B cell (primary cell): ENCODE measurements around the gene DNAJB5. TPM values are rescaled to one million over a fixed set of nuclear protein-coding genes. Genes with fewer than 3 reads are reported as not detected.

Source experiments
- ATAC-seq: fragments of 200-7000 bp; cut with Tn5 transposase; one replicate; pipeline ENCODE4 v1.10.0; 2021; ENCODE audit warnings: low read depth, mild to moderate bottlenecking, moderate number of reproducible peaks, moderate library complexity
- CTCF ChIA-PET: fragments of 350-600 bp; sonication (Branson Sonifier 250); formaldehyde crosslinking; loops from one replicate; lab custom pipeline; 2021; ENCODE audit warnings: antibody characterized with exemption, inconsistent platforms; lab: Charles Lee
- POLR2A ChIA-PET: fragments of 350-600 bp; sonication (Branson Sonifier 250); formaldehyde crosslinking; loops from one replicate; lab custom pipeline; 2021; ENCODE audit warnings: antibody characterized with exemption; lab: Charles Lee
- DNase-seq: peaks from one replicate; pipeline ENCODE4 v3.0.0; 2013
- H2AFZ ChIP-seq: 2 replicates; pipeline ENCODE4 v1.6.1; 2012; ENCODE audit warnings: mild to moderate bottlenecking, low read depth, low read length; ENCODE audit not compliant: insufficient read depth, poor library complexity, severe bottlenecking
- H3K27ac ChIP-seq, 2 donors: 1 replicate in 1 of 2; 2 replicates in 1 of 2; pipeline ENCODE4 v1.5.1; 2012 to 2013; ENCODE audit warnings: low read length in 2 of 2, mild to moderate bottlenecking in 2 of 2, moderate library complexity in 1 of 2
- H3K27me3 ChIP-seq, 4 experiments: fragments of 200-600 bp in 1 of 4; sonication (generic) in 1 of 4; replicated peaks in 1 of 4; 1 replicate in 2 of 4; 2 replicates in 2 of 4; pipeline versions ENCODE4 v1.6.1 to v1.7.0; 2013 to 2016; ENCODE audit warnings: low read length in 3 of 4, mild to moderate bottlenecking in 2 of 4, mixed read lengths in 1 of 4, moderate library complexity in 1 of 4; ENCODE audit not compliant: insufficient read depth in 4 of 4, control insufficient read depth in 3 of 4; ENCODE audit errors: control extremely low read depth in 1 of 4
- H3K36me3 ChIP-seq, 2 experiments: replicated peaks in 1 of 2; 1 replicate in 1 of 2; 2 replicates in 1 of 2; pipeline versions ENCODE4 v1.6.1 to v1.7.1; 2013; ENCODE audit warnings: low read length in 1 of 2; ENCODE audit not compliant: insufficient read depth in 2 of 2, control insufficient read depth in 1 of 2; ENCODE audit errors: control extremely low read depth in 1 of 2, extremely low read depth in 1 of 2
- H3K4me1 ChIP-seq, 2 donors: fragments of 200-600 bp in 1 of 2; sonication (generic) in 1 of 2; 1 replicate in 1 of 2; 2 replicates in 1 of 2; pipeline versions ENCODE4 v1.5.1 to v1.6.1; 2013 to 2017; ENCODE audit warnings: low read length in 2 of 2; ENCODE audit not compliant: control insufficient read depth in 2 of 2, insufficient read depth in 2 of 2
- H3K4me2 ChIP-seq: replicated peaks from 2 replicates; pipeline ENCODE3; 2012; ENCODE audit warnings: mild to moderate bottlenecking, low read depth, low read length; ENCODE audit not compliant: poor library complexity, severe bottlenecking
- H3K4me3 ChIP-seq, 5 experiments: fragments of 200-600 bp in 1 of 5; sonication (generic) in 1 of 5; 1 replicate in 3 of 5; 2 replicates in 2 of 5; pipeline versions ENCODE4 v1.5.1 to v1.7.0; 2011 to 2016; ENCODE audit warnings: low read length in 4 of 5, mild to moderate bottlenecking in 4 of 5, low read depth in 2 of 5, control low read depth in 1 of 5, moderate library complexity in 1 of 5; ENCODE audit not compliant: insufficient read depth in 1 of 5; ENCODE audit errors: control extremely low read depth in 1 of 5, extremely low read depth in 1 of 5
- H3K79me2 ChIP-seq: fragments of 200-600 bp; sonication (generic); one replicate; pipeline ENCODE4 v1.6.0; 2016; ENCODE audit warnings: low read length; ENCODE audit not compliant: control insufficient read depth, insufficient read depth
- H3K9ac ChIP-seq: fragments of 200-600 bp; sonication (generic); 2 replicates; pipeline ENCODE4 v1.6.1; 2017; ENCODE audit warnings: mild to moderate bottlenecking, low read length, moderate library complexity
- H3K9me3 ChIP-seq, 3 donors: one replicate each; pipeline versions ENCODE4 v1.6.1 to v1.7.1; 2013; ENCODE audit warnings: low read length in 2 of 3; ENCODE audit not compliant: control insufficient read depth in 2 of 3, insufficient read depth in 1 of 3; ENCODE audit errors: control extremely low read depth in 1 of 3
- H4K20me1 ChIP-seq: 2 replicates; pipeline ENCODE4 v1.6.0; 2012; ENCODE audit warnings: mild to moderate bottlenecking, low read length; ENCODE audit not compliant: insufficient read depth, control insufficient read depth, poor library complexity, severe bottlenecking
- H3K27ac Mint-ChIP-seq: one replicate; pipeline ENCODE4 v1.8.0; 2021; ENCODE audit warnings: mixed read lengths
- H3K27me3 Mint-ChIP-seq: one replicate; pipeline ENCODE4 v1.8.0; 2021; ENCODE audit warnings: mixed read lengths
- H3K4me1 Mint-ChIP-seq: one replicate; pipeline ENCODE4 v1.8.0; 2021; ENCODE audit warnings: mixed read lengths
- H3K4me3 Mint-ChIP-seq: one replicate; pipeline ENCODE4 v1.8.0; 2021; ENCODE audit warnings: mixed read lengths
- H3K9me3 Mint-ChIP-seq: one replicate; pipeline ENCODE4 v1.8.0; 2022; ENCODE audit warnings: mixed read lengths; ENCODE audit not compliant: insufficient read depth
- EZH2 ChIP-seq: IDR thresholded peaks from 2 replicates; pipeline ENCODE4 v1.6.1; 2012; ENCODE audit warnings: borderline replicate concordance, low read depth, mild to moderate bottlenecking, moderate library complexity, low read length; ENCODE audit not compliant: insufficient read depth, poor library complexity, severe bottlenecking
- WGBS: methylation state at CpG from one replicate; pipeline ENCODE4 v1.1.5; 2013; ENCODE audit warnings: missing lambda C conversion rate; ENCODE audit not compliant: insufficient coverage; 5-methylcytosine and 5-hydroxymethylcytosine counted together
- intact Hi-C: fragments of 100-400 bp; cut with micrococcal nuclease; formaldehyde crosslinking; loops from one replicate; pipeline ENCODE4 v1.10.0; 2022
- polyA plus RNA-seq: library from polyadenylated mRNA; depleted of rRNA; stranded (reverse); fragments of >200 nt; gene quantifications from 2 replicates; pipeline ENCODE4 v1.2.3, GENCODE V29; 2012
- total RNA-seq, 2 donors: library from RNA; stranded (reverse); fragments of 120-200 nt in 1 of 2; gene quantifications; 1 replicate in 1 of 2; 2 replicates in 1 of 2; pipeline versions ENCODE4 v1.2.3 to v1.2.4, GENCODE V29; 2013 to 2022
- TF ChIP-seq, protein P1 (sequence below): fragments of 200-600 bp; IDR thresholded peaks from one replicate; pipeline ENCODE4 v1.8.0; 2022; ENCODE audit warnings: antibody characterized with exemption, mild to moderate bottlenecking

The DNAJB5 gene
- total and polyA plus RNA-seq, 2 donors (not counting 1 experiment from before 2014, with no cell fraction given), result 0.94 to 2.4 TPM

DNA sequence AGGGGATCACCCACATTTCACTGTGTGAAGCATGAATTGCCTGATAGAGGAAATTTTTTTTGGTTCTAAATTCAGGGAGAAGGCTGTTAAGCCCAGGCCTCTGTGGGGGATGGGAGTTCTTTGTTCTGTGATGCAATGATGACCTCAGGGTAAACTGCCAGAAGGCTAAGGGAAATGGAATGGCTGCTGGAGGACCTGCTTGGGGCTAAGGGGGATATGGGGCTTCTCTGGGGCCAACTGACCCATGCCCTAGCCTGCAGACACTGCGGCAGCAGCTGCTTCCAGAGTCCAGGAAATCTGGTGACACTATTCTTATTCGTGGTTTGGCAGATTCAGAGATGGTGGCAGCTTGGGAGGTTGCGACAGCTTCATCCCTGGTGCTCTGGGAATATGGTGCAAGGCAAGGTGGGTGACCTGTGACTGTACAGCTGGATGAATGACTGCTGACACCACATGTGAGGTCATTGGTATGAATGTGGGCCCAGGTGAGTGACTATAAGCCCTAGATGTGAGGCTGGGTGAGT lies 52.6 kb downstream of the DNAJB5 start:
- Mint-ChIP-seq H3K9me3 (no peaks in the 10 kb centered on the region), H3K4me1 (peaks cover 3% of the 10 kb centered on the region), H3K27ac (no peak overlapping the region), H3K27me3 (no peaks in the 10 kb centered on the region), H3K4me3 (no peak overlapping the region)
- DNase-seq, result no peak
- Histone ChIP-seq H3K27ac (no peak overlapping the region), H3K79me2 (no peaks in the 10 kb centered on the region), H3K27me3 (no peaks in the 10 kb centered on the region), H2AFZ (no peak overlapping the region), H3K4me2 (no peak overlapping the region), H3K9me3 (no peaks in the 10 kb centered on the region), H4K20me1 (no peaks in the 10 kb centered on the region), H3K4me1 (no peaks in the 10 kb centered on the region), H3K4me3 (no peak overlapping the region), H3K9ac (no peak overlapping the region), H3K36me3 (peaks cover 0 to 21% of the 10 kb centered on the region in 2 experiments)
- intact Hi-C loops, result no loop called here
- ChIA-PET POLR2A (no interaction called here), CTCF (interaction anchor here (1.5 kb wide), 1 partner anchor 9 kb away, joined by 5 read pairs; no protein-coding TSS in a partner anchor)
- 89% methylated on average over 3 of the region's 3 CpGs for WGBS
- TF ChIP-seq, protein P1, sequence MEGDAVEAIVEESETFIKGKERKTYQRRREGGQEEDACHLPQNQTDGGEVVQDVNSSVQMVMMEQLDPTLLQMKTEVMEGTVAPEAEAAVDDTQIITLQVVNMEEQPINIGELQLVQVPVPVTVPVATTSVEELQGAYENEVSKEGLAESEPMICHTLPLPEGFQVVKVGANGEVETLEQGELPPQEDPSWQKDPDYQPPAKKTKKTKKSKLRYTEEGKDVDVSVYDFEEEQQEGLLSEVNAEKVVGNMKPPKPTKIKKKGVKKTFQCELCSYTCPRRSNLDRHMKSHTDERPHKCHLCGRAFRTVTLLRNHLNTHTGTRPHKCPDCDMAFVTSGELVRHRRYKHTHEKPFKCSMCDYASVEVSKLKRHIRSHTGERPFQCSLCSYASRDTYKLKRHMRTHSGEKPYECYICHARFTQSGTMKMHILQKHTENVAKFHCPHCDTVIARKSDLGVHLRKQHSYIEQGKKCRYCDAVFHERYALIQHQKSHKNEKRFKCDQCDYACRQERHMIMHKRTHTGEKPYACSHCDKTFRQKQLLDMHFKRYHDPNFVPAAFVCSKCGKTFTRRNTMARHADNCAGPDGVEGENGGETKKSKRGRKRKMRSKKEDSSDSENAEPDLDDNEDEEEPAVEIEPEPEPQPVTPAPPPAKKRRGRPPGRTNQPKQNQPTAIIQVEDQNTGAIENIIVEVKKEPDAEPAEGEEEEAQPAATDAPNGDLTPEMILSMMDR, result no peak
- no peak for TF ChIP-seq EZH2
- ATAC-seq, result no peak

DNA sequence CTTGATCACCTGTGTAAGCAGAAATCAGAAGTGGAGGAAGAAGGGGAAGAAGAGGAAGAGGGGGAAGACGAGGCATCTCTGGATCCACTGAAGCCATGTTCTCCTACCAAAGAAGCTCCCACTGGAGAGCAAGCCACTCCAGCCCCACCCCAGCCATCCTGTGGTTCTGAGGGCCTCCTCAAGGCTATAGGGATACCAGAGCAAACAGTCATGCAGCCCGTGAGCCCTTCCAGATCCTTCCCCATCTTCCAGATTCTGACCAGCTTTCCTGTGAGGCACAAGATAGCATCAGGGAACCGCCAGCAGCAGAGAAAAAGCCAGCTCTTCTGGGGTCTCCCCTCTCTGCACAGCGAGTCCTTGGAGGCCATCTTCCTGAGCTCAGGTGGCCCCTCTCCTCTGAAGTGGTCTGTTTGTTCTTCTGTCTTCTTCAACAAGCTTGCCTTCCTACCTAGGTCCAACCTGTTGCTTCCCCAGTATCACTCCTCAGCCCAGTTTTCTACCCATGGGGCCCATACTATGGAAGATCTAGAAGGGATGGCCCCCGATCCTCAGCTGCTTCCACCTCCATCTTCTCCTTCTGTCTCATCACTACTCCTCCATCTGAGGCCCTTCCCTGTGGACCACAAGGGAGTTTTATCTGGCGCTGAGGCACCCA lies 53.5 kb downstream of the DNAJB5 start:
- intact Hi-C loops, result no loop called here
- TF ChIP-seq, protein P1, result no peak
- TF ChIP-seq EZH2, result no peak
- ChIA-PET POLR2A (interaction anchor here (0.6 kb wide), 1 partner anchor 72 kb away, joined by 3 read pairs; no protein-coding TSS in a partner anchor), CTCF (interaction anchor here (1.2 to 1.5 kb wide), 2 partner anchors 8 to 9 kb away, joined by 4 to 5 read pairs; no protein-coding TSS in a partner anchor)
- WGBS, result 100% methylated on average over 5 of the region's 6 CpGs
- Histone ChIP-seq H3K9ac (no peak overlapping the region), H3K4me1 (no peaks in the 10 kb centered on the region), H2AFZ (no peak overlapping the region), H4K20me1 (no peaks in the 10 kb centered on the region), H3K79me2 (no peaks in the 10 kb centered on the region), H3K4me3 (no peak overlapping the region), H3K27me3 (no peaks in the 10 kb centered on the region), H3K36me3 (peaks cover 0 to 26% of the 10 kb centered on the region in 2 experiments), H3K4me2 (no peak overlapping the region), H3K27ac (no peak overlapping the region), H3K9me3 (no peaks in the 10 kb centered on the region)
- no peaks in the 10 kb centered on the region for H3K9me3 Mint-ChIP-seq
- H3K27ac Mint-ChIP-seq, result no peak overlapping the region
- ATAC-seq (no peak), DNase-seq (no peak)
- H3K27me3 Mint-ChIP-seq, result no peaks in the 10 kb centered on the region
- H3K4me1 Mint-ChIP-seq, result peaks cover 3% of the 10 kb centered on the region
- no peak overlapping the region for H3K4me3 Mint-ChIP-seq
